SK-N-SH treated with all-trans-retinoic acid at 6 μM for 48 hours (cell line): ENCODE data around the gene CRELD2.

Experiments
- ATAC-seq: fragments of 200-7000 bp; cut with Tn5 transposase; 3 replicates; pipeline ENCODE4 v1.9.1; 2020; ENCODE audit warnings: mild to moderate bottlenecking, moderate library complexity
- ARNTL ChIP-seq: fragments of 450-650 bp; formaldehyde crosslinking; IDR thresholded peaks from 2 replicates; pipeline ENCODE4 v1.5.0; 2020; ENCODE audit warnings: low read depth, mild to moderate bottlenecking, moderate library complexity, borderline replicate concordance
- BACH2 ChIP-seq: fragments of 250-450 bp; sonication (Bioruptor Pico); IDR thresholded peaks from 2 replicates; pipeline ENCODE4 v1.9.0; 2021; ENCODE audit warnings: mild to moderate bottlenecking, borderline replicate concordance
- CREB5 ChIP-seq: fragments of 250-450 bp; sonication (Bioruptor Pico); IDR thresholded peaks from 2 replicates; pipeline ENCODE4 v1.5.1; 2020; ENCODE audit warnings: low read depth, mild to moderate bottlenecking, moderate library complexity
- CSDC2 ChIP-seq: fragments of 250-450 bp; sonication (Bioruptor Pico); IDR thresholded peaks from 2 replicates; pipeline ENCODE4 v1.5.0; 2020; ENCODE audit warnings: mild to moderate bottlenecking, moderate library complexity
- ESRRG ChIP-seq: fragments of 250-450 bp; sonication (Bioruptor Pico); IDR thresholded peaks from 2 replicates; pipeline ENCODE4 v1.6.1; 2021; ENCODE audit warnings: mild to moderate bottlenecking
- GLIS3 ChIP-seq: fragments of 250-450 bp; sonication (Bioruptor Pico); IDR thresholded peaks from 2 replicates; pipeline ENCODE4 v1.5.0; 2020; ENCODE audit warnings: mild to moderate bottlenecking, moderate library complexity
- ISL1 ChIP-seq: fragments of 250-450 bp; sonication (Bioruptor Pico); IDR thresholded peaks from 2 replicates; pipeline ENCODE4 v2.1.2; 2022; ENCODE audit warnings: mild to moderate bottlenecking, moderate library complexity
- OSR1 ChIP-seq: fragments of 250-450 bp; sonication (Bioruptor Pico); IDR thresholded peaks from 2 replicates; pipeline ENCODE4 v1.8.0; 2022; ENCODE audit warnings: moderate library complexity, mild to moderate bottlenecking, inconsistent platforms
- PPARA ChIP-seq: fragments of 250-450 bp; sonication (Bioruptor Pico); IDR thresholded peaks from 2 replicates; pipeline ENCODE4 v1.5.0; 2020; ENCODE audit warnings: mild to moderate bottlenecking, borderline replicate concordance
- RARB ChIP-seq: fragments of 250-450 bp; sonication (Bioruptor Pico); IDR thresholded peaks from 2 replicates; pipeline ENCODE4 v1.8.0; 2021; ENCODE audit warnings: mild to moderate bottlenecking, moderate library complexity
- SNAI2 ChIP-seq: fragments of 250-450 bp; sonication (Bioruptor Pico); IDR thresholded peaks from 2 replicates; pipeline ENCODE4 v1.5.0; 2020; ENCODE audit warnings: mild to moderate bottlenecking, moderate library complexity
- TCF4 ChIP-seq: fragments of 250-450 bp; sonication (Bioruptor Pico); IDR thresholded peaks from 2 replicates; pipeline ENCODE4 v1.8.0; 2021; ENCODE audit warnings: mild to moderate bottlenecking, moderate library complexity, borderline replicate concordance
- TOX ChIP-seq: fragments of 250-450 bp; sonication (Bioruptor Pico); IDR thresholded peaks from 2 replicates; pipeline ENCODE4 v1.8.0; 2021; ENCODE audit warnings: mild to moderate bottlenecking, moderate library complexity, borderline replicate concordance
- TSHZ2 ChIP-seq: fragments of 250-450 bp; sonication (Bioruptor Pico); IDR thresholded peaks from 2 replicates; pipeline ENCODE4 v1.5.0; 2020; ENCODE audit warnings: mild to moderate bottlenecking, moderate library complexity
- ZC3H10 ChIP-seq: fragments of 250-450 bp; sonication (Bioruptor Pico); IDR thresholded peaks from 2 replicates; pipeline ENCODE4 v1.5.1; 2021; ENCODE audit warnings: mild to moderate bottlenecking, moderate library complexity
- ZFP3 ChIP-seq: fragments of 250-450 bp; sonication (Bioruptor Pico); IDR thresholded peaks from 2 replicates; pipeline ENCODE4 v1.5.0; 2020; ENCODE audit warnings: mild to moderate bottlenecking, moderate library complexity
- ZFP30 ChIP-seq: fragments of 450-650 bp; formaldehyde crosslinking; IDR thresholded peaks from 2 replicates; pipeline ENCODE4 v1.5.0; 2022; ENCODE audit warnings: mild to moderate bottlenecking, moderate library complexity
- ZNF565 ChIP-seq: fragments of 450-650 bp; formaldehyde crosslinking; conservative IDR thresholded peaks from 2 replicates; pipeline ENCODE4 v1.5.0; 2020; ENCODE audit warnings: low read depth, mild to moderate bottlenecking, moderate library complexity
- ZNF70 ChIP-seq: fragments of 450-650 bp; formaldehyde crosslinking; IDR thresholded peaks from 2 replicates; pipeline ENCODE4 v1.5.0; 2020; ENCODE audit warnings: mild to moderate bottlenecking, moderate library complexity
- ZNF8 ChIP-seq: fragments of 450-650 bp; formaldehyde crosslinking; IDR thresholded peaks from 2 replicates; pipeline ENCODE4 v1.5.0; 2020; ENCODE audit warnings: mild to moderate bottlenecking, moderate library complexity
- TF ChIP-seq, protein P1 (sequence below): fragments of 250-450 bp; sonication (Bioruptor Pico); IDR thresholded peaks from 2 replicates; pipeline ENCODE4 v1.8.0; 2020; ENCODE audit warnings: mild to moderate bottlenecking, moderate library complexity, borderline replicate concordance
- TF ChIP-seq, protein P2 (sequence below): fragments of 250-450 bp; sonication (Bioruptor Pico); IDR thresholded peaks from 2 replicates; pipeline ENCODE4 v1.8.0; 2021; ENCODE audit warnings: low read depth, mild to moderate bottlenecking, moderate library complexity, borderline replicate concordance
- TF ChIP-seq, protein P3 (sequence below): fragments of 250-450 bp; sonication (Bioruptor Pico); IDR thresholded peaks from 2 replicates; pipeline ENCODE4 v1.5.1; 2021; ENCODE audit warnings: mild to moderate bottlenecking, moderate library complexity

Gene CRELD2

DNA sequence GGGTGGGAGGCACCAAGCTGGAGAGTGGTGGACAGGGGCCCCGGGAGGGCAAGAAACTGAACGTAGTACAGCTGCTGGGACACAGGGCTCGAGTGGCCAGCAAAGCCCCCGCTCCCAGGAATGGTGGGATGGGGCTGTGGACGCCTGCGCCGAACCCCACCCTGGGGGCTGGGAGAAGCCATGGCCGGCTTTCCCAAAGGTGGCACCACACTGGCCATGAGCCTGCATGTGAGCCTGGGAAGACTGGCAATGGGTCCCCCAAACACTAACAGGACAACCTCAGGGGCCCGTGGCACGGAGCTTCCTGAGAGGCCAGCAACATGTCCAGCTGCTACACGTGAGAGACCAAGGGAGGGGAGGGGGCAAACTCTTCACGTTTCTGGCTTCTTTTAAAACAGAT, 4.2 kb upstream of the CRELD2 start:
- TF ChIP-seq, protein P1, sequence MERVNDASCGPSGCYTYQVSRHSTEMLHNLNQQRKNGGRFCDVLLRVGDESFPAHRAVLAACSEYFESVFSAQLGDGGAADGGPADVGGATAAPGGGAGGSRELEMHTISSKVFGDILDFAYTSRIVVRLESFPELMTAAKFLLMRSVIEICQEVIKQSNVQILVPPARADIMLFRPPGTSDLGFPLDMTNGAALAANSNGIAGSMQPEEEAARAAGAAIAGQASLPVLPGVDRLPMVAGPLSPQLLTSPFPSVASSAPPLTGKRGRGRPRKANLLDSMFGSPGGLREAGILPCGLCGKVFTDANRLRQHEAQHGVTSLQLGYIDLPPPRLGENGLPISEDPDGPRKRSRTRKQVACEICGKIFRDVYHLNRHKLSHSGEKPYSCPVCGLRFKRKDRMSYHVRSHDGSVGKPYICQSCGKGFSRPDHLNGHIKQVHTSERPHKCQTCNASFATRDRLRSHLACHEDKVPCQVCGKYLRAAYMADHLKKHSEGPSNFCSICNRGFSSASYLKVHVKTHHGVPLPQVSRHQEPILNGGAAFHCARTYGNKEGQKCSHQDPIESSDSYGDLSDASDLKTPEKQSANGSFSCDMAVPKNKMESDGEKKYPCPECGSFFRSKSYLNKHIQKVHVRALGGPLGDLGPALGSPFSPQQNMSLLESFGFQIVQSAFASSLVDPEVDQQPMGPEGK (CRISPR knock-in tag) = no peak
- no peak for TF ChIP-seq SNAI2 (CRISPR knock-in tag)
- no peak for TF ChIP-seq TSHZ2
- TF ChIP-seq OSR1 = no peak
- TF ChIP-seq, protein P2, sequence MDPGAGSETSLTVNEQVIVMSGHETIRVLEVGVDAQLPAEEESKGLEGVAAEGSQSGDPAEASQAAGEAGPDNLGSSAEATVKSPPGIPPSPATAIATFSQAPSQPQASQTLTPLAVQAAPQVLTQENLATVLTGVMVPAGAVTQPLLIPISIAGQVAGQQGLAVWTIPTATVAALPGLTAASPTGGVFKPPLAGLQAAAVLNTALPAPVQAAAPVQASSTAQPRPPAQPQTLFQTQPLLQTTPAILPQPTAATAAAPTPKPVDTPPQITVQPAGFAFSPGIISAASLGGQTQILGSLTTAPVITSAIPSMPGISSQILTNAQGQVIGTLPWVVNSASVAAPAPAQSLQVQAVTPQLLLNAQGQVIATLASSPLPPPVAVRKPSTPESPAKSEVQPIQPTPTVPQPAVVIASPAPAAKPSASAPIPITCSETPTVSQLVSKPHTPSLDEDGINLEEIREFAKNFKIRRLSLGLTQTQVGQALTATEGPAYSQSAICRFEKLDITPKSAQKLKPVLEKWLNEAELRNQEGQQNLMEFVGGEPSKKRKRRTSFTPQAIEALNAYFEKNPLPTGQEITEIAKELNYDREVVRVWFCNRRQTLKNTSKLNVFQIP (CRISPR knock-in tag) = no peak
- TF ChIP-seq ZNF70 (CRISPR knock-in tag) = no peak
- TF ChIP-seq ZFP30 (CRISPR knock-in tag) = no peak
- no peak for TF ChIP-seq CREB5 (CRISPR knock-in tag)
- no peak for TF ChIP-seq BACH2 (CRISPR knock-in tag)
- TF ChIP-seq ISL1 (CRISPR knock-in tag) = no peak
- TF ChIP-seq ZNF565 (CRISPR knock-in tag) = no peak
- no peak for TF ChIP-seq ESRRG (CRISPR knock-in tag)
- no peak for TF ChIP-seq CSDC2 (CRISPR knock-in tag)
- TF ChIP-seq RARB = no peak
- TF ChIP-seq, protein P3, sequence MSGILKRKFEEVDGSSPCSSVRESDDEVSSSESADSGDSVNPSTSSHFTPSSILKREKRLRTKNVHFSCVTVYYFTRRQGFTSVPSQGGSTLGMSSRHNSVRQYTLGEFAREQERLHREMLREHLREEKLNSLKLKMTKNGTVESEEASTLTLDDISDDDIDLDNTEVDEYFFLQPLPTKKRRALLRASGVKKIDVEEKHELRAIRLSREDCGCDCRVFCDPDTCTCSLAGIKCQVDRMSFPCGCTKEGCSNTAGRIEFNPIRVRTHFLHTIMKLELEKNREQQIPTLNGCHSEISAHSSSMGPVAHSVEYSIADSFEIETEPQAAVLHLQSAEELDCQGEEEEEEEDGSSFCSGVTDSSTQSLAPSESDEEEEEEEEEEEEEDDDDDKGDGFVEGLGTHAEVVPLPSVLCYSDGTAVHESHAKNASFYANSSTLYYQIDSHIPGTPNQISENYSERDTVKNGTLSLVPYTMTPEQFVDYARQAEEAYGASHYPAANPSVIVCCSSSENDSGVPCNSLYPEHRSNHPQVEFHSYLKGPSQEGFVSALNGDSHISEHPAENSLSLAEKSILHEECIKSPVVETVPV (CRISPR knock-in tag) = no peak
- no peak for TF ChIP-seq TCF4 (CRISPR knock-in tag)
- no peak for TF ChIP-seq PPARA (CRISPR knock-in tag)
- TF ChIP-seq ZNF8 (CRISPR knock-in tag) = no peak
- TF ChIP-seq TOX (CRISPR knock-in tag) = no peak
- no peak for TF ChIP-seq ZFP3
- ATAC-seq = no peak

DNA sequence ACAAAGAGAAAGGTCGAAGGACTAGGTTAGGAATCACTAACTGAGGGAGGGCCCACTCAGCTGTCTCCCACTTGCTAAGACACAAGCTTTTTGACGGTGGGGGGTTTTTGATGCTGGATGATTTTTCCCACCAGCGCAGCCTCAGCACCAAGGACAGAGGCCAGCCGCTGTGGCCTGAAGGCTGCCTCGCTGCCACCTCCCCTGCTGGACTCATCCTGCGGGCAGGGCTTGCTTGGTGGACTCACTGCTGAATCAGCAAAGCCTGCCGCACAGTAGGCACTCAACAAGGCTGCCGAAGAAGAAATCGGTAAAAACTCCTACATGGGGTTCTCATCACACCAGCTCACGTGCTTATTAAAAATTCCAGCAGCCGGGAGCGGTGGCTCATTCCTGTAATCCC, 2.8 kb upstream of the CRELD2 start:
- TF ChIP-seq, protein P1 (CRISPR knock-in tag) = no peak
- TF ChIP-seq ZC3H10 (CRISPR knock-in tag) = no peak
- TF ChIP-seq GLIS3 (CRISPR knock-in tag) = no peak
- no peak for TF ChIP-seq PPARA (CRISPR knock-in tag)
- no peak for TF ChIP-seq TOX (CRISPR knock-in tag)
- no peak for TF ChIP-seq TCF4 (CRISPR knock-in tag)
- TF ChIP-seq ZFP3 = no peak
- no peak for TF ChIP-seq ZNF565 (CRISPR knock-in tag)
- TF ChIP-seq, protein P2 (CRISPR knock-in tag) = no peak
- TF ChIP-seq OSR1 = no peak
- no peak for TF ChIP-seq BACH2 (CRISPR knock-in tag)
- TF ChIP-seq, protein P3 (CRISPR knock-in tag) = no peak
- no peak for TF ChIP-seq ESRRG (CRISPR knock-in tag)
- TF ChIP-seq RARB = no peak
- no peak for TF ChIP-seq ZNF8 (CRISPR knock-in tag)
- no peak for TF ChIP-seq ARNTL
- TF ChIP-seq ISL1 (CRISPR knock-in tag) = no peak
- no peak for TF ChIP-seq CREB5 (CRISPR knock-in tag)
- ATAC-seq = no peak
